HG02938 (cell line): ENCODE results near the gene KISS1.

ENCODE experiments used
- ATAC-seq: cut with Tn5 transposase; IDR thresholded peaks from one replicate; pipeline ENCODE4 v1.9.1; 2021; ENCODE audit warnings: mild to moderate bottlenecking, moderate library complexity; ENCODE audit not compliant: unreplicated experiment

Gene KISS1

GRCh38 chr1:204218552-204218951 lies 22.3 kb upstream of the KISS1 start:
- ATAC-seq, result no peak

GRCh38 chr1:204217648-204218000 lies 21.3 kb upstream of the KISS1 start:
- ATAC-seq, result no peak

GRCh38 chr1:204216880-204217647 lies 20.8 kb upstream of the KISS1 start:
- ATAC-seq, result no peak

- ATAC-seq, result no peak
These were observed 19.9 kb upstream of the KISS1 start for GRCh38 chr1:204216236-204216635.

- ATAC-seq, result peak; percentile 49
These were observed 17.7 kb upstream of the KISS1 start, which contains the start of gene GOLT1A for GRCh38 chr1:204213668-204214662. GOLT1A (minus strand) TSS chr1:204213988; CDS start chr1:204213906, 82 bp downstream.

GRCh38 chr1:204212715-204213114 lies 16.4 kb upstream of the KISS1 start:
- no peak for ATAC-seq

GRCh38 chr1:204211046-204211445 lies 14.8 kb upstream of the KISS1 start:
- ATAC-seq, result no peak

- ATAC-seq, result no peak
These were observed 10.9 kb upstream of the KISS1 start for GRCh38 chr1:204207136-204207616.

GRCh38 chr1:204206121-204206520 lies 9.8 kb upstream of the KISS1 start:
- no peak for ATAC-seq

- no peak for ATAC-seq
These were observed 9.2 kb upstream of the KISS1 start for GRCh38 chr1:204205486-204205885.

- no peak for ATAC-seq
These were observed 8.7 kb upstream of the KISS1 start for GRCh38 chr1:204204944-204205343.

GRCh38 chr1:204203206-204203767 lies 7.0 kb upstream of the KISS1 start:
- no peak for ATAC-seq

GRCh38 chr1:204202481-204202880 lies 6.2 kb upstream of the KISS1 start:
- no peak for ATAC-seq

- no peak for ATAC-seq
These were observed 5.2 kb upstream of the KISS1 start for GRCh38 chr1:204201348-204202040.

GRCh38 chr1:204199579-204199978 lies 3.3 kb upstream of the KISS1 start:
- ATAC-seq, result no peak

- no peak for ATAC-seq
These were observed 2.4 kb upstream of the KISS1 start for GRCh38 chr1:204198348-204199340.

- ATAC-seq, result no peak
These were observed 777 bp upstream of the KISS1 start for GRCh38 chr1:204197068-204197467.

GRCh38 chr1:204194771-204195170 lies 1.5 kb downstream of the KISS1 start:
- ATAC-seq, result no peak

GRCh38 chr1:204194080-204194479 lies 2.2 kb downstream of the KISS1 start:
- ATAC-seq, result no peak
